CD4-positive, alpha-beta T cell treated with Interleukin-17A for 1 hour (primary cell): ENCODE data around the gene ATF5.

ENCODE experiments used
- DNase-seq: peaks from one replicate; pipeline ENCODE4 v3.0.0-alpha.2; 2020

Gene ATF5

DNA sequence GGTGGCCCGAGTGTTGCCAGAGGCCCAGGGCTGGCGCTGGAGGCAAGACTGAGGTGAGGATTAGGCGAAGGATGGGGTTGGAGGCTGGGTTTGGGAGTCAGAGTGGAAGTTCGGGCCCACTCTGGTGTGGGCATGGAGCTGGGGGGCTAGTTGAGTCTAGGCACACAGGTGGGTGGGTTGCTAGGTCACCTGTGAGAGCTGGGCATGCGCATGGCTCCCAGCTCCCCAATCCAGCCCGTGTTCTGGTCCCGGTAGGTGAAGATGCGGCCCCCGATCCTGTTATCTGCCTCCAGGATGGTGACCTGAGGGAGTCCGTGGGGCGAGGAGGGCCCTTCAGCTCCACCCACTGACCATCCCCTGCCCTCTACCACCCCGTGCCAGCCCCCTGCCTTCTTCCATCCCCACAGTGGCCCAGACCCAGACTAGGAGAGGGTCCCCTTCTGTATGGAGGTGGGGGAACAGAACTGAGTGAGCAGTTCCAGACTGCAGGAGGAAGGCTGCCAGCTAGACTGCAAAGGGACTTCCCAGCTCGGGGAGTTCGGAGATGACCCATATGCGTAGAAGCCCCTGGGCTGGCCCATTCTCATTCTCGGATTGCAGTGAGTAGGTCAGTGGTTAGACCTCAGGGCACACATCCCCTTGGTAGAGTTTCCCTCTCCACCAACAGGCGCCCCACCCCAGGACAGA is 34.0 kb upstream of the ATF5 start:
- peak; percentile 66 for DNase-seq

DNA sequence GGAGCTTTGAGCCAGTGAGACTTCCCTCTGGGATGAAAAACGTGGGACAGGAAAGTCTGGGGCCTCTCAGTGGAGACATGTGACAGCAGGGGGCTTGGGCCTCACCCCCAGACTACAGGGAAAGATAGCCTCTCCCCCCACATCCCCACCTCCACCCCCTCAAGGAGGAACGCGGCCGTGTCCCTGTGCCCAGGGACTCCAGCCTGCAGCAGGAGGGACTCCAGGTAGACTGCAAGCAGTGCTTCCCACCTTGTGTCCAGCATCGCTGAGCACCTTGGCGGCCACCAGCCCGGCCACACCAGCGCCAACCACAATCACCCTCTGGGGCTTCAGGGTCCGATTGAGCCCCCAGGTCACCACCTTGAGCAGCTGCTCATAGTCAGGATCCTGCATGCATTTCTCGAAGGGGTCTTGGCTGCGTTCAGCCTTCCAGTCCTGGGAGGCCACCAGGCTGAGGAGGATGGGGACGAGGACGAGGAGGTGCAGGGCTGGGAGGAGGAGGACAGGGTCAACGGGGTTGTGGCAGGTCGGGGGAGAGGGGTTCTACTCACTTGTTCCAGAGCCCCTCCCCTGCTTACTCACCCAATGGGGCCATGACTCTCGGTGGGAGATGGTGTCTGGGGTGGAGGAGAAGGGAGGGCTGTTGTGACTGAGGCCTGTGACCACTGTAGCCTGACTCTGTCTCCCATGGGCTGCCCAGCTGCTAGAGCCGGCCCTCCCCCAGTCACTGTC is 33.3 kb upstream of the ATF5 start:
- no peak for DNase-seq

DNA sequence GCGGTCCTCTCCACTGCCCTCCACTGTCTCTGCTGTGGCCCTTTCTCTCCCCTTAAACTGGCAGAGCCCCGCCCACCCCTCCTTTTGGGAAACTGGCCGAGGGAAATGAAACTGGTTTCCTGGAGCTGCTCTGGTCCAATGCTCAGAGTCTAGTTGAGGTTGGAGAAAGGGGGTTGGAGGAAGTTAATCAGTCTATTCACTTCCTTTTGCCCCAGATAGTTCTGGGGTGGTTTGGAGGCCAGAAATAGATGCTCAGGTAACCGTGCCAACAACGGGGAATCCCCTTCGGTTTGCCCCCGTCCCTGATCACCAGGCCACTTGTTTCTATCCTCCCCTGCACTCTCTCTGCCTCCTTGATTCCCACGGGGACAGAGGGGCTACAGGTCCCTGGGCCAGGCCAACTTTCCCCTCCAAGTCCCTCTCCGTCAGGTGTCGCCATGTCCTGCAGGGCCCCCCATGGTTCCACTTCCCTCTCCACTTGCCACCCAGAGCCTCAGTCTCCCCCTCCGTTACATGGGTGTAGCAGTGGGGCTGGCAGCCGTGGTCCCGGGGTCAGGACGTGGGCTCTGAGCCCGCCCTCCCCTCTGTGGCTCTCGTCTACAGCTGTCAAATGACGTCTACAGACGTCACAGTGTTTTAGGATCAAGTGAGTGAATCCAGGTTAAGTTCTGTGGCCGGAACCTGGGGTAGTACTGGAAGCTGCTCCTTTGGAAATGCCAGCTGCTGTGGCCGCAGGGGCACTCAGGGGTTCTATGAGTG is 32.0 kb upstream of the ATF5 start, which contains the start of gene IL4I1:
Gene IL4I1, minus strand, starts transcription at position 25 of the 759 bp plus-strand sequence. CDS start 727 bp downstream, outside the sequence.
- DNase-seq = peak; percentile 92

DNA sequence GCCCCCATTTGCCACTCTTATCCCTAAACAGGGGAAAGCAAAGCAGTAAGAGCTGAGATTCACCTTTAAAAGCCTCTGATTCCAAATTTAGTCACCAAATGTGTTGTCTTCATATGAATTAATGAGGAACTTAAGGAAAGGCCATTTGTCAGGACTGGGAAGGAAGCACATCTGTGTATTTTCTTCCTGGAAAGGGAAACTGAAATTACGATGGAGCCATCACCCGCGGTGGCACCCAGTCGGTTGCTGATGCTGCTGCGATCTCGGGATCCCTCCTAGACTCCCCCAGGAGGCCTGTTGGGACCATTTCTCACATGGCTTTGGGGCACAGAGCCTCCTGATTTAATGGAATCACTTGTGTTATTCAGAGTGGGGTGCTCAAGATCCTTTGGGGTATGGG is 24.9 kb upstream of the ATF5 start:
- DNase-seq = no peak

DNA sequence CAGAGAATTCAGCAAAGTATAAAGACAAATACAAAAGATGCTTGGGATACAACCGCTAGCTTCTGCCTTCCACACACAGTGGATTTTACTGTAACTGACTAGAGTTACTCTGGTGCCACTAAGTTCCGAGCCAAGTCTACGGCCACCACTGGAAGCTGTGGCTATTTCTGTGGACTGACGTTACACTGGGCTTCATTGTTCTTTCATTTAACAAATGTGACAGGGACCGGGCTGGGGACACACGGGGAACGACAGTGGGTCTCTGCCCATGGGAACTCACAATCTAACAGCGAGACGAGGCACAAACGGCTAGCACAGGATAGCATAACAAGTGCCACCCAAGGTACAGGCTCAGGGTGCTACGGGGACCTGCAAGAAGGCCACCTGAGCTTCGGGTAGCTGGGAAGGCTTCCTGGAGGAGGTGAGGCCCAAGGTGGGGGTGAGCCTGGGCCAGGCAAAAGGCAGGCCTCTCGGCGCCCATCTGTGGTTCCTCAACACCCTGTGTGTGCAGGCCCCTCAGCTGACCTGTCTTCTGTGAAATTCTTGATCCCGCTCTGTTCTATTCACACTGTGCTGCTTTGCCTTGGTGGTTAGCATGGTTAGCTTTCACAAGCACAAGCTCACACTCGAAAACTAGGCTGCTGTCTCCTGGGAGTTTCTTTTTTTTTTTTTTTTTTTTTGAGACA is 22.0 kb upstream of the ATF5 start:
- no peak for DNase-seq

DNA sequence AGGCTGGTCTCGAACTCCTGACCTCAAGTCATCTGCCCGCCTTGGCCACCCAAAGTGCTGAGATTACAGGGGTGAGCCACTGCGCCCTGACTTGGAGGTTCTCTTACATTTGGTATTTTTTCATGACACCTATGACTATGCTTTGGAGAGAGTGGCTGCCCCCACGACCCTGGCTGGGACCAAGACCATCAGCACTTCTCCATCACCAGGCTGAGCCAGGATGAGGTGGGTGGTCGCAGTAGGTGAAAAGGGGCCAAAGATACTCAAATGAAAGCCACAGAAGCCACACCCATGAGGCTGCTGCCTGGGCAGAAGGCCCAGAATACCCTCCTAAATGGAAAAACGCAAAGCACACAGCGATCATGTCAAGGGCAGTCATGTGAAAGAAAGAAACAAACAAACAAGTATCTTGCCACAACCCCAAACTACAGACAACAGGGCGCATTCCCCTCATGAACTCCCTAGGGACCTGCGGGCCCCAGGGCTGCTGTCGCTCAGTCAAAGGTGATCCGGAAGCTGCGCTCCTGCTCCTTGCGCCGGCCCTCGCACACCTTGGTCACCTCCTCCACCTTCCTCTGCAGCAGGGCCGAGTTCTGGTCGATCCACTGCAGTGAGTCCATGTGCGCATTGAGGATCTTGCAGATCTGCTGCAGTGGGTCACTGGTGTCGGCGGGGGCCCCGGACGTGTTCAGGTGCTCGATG is 21.1 kb upstream of the ATF5 start:
- DNase-seq = no peak

DNA sequence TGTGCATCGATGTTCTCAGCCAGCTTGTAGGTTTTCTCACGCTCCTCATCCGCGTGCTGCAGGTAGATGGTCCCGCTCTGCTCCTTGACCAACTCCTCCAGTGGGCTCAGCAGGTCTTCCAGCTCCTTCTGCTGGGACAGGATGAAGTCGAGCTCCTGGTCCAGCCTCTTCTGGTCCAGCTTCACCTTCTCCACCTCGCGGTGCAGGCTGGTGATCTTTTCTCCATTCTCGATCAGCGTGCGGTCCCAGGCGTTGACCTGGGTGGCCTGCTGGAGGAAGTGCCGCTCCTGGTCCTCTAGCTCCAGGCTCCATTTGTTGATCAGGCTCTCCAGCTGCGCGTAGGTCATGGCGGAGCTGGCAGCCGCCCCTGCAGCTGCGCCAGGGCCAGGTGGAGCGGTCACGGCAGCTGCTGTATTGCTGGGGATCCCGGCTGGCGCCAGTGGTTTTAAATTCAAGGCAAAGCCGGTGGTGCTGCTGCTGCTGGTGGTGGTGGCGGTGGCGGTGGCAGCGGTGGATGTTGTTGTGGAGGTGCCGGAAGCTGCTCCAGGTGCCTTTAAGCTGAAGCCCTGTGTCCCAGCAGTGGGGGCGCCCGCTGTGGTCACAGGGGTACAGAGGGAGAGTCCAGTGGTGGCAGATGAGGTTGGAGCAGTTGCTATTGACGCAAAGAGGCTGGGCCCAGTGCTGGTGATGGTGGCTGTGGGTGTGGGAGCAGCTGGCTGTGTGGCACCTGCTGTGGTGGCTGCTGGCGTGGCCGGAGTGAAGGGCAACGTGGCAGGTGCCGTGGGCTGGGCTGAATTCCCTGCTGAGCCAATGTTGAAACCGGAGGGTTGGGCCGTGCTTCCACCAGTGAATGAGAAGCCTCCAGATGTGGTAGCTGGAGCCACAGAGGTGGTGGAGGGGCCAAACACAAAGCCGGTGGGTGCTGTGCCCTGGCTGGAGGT is 20.3 kb upstream of the ATF5 start:
- DNase-seq = no peak

DNA sequence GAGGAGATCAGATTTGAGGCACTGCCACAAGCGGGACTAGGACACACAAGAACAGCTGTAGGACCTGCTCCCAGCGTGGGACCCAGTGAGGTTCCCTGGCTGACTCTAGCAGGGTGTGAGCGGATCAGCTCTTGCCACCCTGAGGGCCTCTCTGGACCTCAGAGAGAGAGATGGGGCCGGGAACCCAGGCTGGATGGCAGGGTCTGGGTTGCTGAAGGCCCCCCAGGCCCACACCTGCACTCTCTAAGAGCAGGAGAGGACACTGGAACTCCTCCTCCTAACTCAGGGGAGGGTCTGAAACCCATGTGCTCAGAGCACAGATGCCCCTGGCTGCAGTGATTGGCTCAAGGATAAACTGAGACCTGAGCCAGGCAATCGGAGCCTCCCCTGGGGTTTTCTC is 18.8 kb upstream of the ATF5 start:
- no peak for DNase-seq

DNA sequence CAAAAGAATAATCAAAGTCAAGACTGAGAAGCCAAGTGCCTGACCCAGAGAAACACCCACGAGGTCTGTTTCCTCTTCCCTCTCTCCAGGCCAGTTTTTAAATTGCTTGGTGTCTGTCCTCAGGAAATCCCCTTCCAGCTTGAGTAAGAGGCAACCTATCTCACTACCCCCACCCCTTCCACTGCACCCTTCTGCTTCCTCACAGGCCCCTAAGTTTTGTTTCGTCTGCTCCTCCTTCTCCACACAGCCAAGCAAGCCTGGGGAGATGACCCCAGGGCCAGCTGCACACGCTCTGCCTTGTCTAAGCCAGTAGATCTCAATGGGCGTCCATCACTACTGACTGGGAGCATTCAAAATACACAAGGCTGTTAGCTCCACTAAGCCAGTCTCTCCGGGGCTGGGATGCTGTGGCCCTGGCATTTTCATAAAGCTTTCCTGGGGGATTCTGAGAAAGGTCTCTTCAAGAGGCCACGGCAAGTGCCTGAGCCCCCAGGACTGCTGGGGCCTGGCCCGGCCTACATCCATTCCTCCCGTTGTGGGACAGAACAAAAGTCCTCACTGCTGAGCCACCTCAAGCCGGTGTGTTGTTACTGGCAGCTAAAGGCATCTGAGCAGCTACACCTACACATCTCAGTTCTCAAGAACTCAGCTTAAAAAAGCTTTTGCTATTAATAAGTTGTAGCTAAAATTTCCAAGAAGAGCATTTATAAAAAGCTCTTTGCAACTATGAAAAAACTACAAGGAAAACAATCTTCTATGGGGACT is 17.4 kb upstream of the ATF5 start:
- peak; percentile 51 for DNase-seq

DNA sequence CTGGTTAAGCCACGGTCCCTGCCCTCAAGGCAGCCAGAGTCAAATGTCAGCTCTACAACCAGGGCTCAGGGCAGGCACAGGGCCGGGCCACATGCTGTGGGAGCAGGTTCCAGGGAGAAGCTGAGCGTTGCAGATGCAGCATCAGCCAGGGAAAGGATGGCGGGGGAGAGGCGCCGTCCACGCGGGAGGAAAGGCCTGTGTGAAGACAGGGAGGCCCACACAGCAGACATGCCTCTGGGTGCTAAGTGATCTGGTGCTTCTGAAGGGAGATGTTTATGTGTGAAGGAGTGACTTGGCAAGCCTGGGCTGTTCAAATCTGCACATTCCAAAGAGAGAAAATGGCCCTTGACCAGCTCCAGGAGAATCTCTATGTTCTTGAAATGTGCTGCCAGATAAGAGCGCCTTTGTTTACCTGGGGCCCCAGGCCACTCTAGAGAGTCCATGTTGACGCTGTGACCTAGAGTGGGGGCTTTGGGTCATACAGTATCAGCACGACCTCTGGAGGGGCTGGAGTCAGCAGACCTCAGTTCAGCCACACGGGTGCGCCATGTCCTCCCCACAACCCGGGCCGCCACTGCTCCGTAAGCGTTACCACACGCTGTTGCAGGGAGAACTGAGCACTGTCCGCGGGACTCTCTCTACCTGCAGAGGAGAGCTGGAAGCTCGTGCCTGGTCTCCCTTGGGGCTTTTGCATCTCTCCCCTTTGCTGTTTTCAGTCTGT is 15.9 kb upstream of the ATF5 start:
- DNase-seq = no peak

DNA sequence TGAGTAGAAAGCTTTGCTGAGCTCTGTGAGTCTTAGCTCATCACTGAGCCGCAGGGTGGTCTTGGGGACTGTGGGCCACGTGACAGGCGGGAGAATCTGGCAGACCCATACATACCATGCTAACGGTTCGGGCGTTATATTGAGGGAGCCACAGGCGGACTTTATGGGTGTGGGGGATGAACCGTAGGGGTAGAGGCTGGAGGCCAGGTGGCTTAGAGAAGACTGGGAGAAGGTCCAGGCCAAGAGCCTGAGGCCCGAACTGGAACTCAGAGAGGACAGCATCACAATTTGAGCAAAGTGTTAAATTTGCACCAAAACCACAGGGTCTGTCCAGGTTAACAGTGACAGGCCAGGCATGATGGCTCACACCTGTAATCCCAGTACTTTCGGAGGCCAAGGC is 15.3 kb upstream of the ATF5 start:
- DNase-seq = no peak

DNA sequence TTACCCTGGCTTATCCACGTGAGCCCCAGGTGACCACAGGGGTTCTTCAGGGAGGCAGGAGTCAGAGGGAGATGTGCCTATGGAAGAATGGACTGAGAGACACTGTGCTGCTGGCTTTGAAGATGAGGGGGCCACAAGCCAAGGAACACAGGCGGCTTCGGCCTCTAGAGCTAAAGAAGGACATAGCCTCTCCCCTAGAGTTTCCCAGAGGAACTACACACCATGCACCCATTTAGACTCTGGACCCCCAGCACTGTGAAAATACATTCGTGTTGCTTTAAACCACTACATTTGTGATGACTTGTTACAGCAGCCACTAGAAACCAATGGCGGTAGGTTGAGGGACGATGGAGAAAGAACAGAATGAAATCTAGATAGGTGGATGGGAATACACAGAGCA is 13.7 kb upstream of the ATF5 start:
- no peak for DNase-seq

DNA sequence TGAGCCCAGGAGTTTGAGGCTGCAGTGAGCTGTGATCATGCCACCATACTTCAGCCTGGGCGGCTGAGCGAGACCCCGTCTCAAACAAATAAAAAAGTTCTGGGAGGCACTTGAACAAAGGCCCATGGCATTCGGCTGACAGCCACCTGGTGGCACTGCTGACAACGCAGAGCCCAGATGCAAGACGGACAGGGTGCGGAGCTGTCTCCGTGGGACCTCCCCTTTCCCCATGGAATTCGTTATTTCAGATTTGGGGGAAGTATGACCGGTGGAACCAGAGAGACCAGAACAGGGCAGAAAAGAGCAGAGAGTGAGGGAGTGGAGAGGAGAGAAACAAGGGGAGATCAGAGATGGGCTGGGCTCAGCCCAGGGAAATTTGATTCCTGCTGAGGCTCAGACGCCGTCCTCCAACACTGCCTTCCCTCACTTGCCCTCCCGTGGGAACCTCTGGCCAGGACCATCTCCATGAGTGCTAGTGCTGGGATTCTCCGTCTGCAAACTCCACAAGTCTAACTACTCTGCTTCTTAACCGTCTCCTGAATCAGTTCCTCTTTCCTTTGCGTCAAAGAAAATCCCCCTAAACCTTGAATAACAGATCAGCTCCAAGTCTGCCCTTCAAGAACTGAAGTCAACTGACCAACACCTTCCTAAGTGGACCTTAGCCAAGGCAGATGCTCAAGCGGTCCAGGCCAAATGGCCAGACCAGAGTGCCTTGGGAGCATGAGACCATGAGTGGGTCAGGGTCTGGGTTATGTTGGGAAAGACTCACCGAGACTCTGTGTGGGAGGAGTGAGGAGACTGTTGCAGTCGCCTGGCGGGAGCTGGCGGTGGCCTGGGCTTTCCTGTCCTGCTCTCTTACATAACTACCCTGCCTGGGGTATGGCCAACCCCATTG is 11.9 kb upstream of the ATF5 start:
- no peak for DNase-seq

DNA sequence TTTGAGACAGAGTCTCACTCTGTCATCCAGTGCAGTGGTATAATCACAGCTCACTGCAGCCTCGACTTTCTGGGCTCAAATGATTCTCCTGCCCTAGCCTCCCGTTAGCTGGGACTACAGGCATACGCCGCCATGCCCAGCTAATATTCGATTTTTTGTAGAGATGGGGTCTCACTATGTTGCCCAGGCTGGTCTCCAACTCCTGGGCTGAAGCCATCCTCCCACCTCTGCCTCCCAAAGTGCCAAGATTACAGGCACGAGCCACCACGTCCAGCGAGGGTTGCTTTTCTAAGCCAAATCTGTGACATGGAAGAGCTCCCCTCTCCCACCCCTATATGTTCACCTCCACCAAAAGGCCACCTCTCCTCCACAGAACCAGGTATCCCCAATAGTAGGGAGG is 10.9 kb upstream of the ATF5 start:
- no peak for DNase-seq

DNA sequence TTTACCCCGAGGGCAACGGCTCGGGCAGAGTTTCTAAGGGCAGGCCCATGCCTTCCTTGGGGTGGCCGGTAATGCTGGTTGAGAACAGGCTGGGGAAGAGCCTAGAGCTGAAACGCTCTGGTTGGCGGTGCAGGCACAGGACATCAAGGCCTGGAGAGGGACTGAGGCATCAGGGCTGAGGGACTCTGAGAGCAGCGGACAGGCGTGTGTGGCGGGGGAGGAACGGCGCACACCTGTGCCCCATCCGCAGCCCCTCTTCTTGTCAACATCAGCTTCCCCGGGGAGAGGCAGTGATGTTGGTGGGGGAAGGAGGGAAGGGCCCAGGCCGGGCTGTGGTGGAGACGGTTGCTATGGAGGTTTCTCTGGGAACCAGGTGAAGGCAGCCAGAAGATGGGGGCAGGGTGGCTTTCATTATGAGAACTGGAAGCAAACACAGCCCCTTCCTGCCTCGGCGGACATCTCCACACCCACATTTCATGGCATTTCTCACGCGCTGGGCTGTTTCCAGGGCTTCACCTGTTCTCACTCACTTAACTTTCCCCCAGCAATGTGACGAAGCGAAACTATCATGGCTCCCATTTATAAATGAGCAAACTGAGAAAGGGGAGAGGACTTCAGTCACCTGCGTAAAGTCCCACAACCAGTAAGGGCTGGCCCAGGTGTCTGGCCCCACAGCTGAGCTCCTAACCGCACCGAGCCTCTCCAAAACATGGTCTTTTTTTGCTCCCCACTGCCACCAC is 8.2 kb upstream of the ATF5 start:
- DNase-seq = no peak

DNA sequence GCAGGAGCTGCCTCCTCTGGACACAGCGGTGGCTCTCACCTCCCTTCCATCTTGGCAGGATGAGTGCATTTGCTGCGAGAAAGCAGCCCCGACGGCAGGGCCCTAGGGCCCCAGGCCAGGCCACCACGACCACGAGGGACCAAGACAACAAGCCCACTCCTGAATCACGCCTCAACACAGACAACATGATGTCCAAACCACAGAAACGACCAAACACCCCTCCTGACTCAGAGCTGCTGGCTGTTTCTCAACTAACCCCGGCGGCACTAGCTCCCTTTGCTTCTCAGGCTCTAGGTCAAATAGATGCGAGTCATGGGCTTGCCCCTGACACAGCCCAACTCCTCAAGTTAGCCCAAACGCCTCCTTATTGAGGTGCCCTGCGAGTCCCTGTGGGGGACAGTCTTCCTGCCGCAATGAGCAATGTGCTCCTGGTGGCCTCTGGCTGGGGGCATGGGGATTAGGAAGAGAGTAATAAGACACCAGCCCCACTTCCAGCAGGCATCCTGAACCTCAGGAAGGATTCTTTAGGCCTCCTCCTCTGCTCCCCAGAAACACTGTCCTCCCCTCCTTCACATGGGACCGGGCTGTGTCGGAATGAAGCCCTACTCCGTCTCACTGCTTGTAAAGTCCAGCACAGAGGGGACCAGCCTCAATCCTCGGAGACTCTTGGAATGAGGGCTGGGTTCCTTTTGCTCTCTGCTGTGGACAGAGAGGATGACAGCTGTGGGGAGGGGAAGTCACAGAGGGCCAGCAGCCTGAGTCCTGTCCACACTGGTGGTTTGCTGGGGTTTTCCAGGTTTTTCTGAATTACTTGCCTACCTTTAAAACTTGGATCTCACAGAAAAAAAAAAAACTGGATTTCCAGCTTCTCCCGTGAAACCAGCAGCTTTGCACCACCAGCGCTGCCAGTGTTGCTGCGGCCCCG is 6.9 kb upstream of the ATF5 start:
- DNase-seq = no peak
